HG03457 (cell line): Measurements from ENCODE around the gene C20orf202.

ENCODE experiments used
- ATAC-seq: cut with Tn5 transposase; IDR thresholded peaks from one replicate; pipeline ENCODE4 v1.9.1; 2021; ENCODE audit warnings: moderate number of reproducible peaks; ENCODE audit not compliant: unreplicated experiment

C20orf202 gene

DNA sequence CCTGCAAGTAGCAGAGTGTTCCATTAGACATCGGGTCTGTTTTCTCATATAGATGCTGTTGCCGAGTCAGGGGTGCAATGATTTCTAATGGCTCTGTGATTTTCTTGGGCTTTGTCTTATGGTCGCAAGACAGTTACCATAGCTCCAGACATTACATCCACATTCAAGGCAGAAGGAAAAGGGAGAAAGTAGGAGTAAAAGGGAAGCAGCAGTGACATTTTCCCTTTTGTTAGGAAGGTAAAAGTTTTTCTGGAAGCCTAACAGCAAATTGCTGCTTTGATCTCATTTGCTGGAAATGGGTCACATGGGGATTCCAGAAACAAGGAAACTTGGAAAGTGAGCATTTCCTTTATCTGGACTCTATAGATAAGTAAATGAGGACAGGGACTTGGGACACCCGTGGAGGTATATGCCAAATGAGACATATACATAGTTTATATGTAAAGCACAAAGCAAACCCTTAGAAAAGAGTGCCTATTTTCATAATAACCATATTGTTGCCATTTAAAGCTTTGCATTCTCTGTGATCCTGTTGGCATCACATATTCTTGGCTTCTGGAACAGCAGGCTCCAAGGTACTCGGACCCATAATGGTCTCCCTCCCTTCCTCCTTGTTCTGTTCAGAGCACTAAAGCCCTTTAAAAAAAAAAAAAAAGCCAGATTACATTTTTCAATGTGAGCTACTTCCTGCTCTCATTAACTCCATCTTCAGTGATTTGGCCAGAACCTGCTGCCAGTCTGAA, at the start of gene C20orf202:
Gene C20orf202 (plus strand): TSS at position 693 of the 743 bp plus-strand sequence. CDS start 132 bp downstream, outside the sequence.
- ATAC-seq = no peak

GRCh38 chr20:1154226-1154625, 49.0 kb upstream of the C20orf202 start:
- no peak for ATAC-seq

DNA sequence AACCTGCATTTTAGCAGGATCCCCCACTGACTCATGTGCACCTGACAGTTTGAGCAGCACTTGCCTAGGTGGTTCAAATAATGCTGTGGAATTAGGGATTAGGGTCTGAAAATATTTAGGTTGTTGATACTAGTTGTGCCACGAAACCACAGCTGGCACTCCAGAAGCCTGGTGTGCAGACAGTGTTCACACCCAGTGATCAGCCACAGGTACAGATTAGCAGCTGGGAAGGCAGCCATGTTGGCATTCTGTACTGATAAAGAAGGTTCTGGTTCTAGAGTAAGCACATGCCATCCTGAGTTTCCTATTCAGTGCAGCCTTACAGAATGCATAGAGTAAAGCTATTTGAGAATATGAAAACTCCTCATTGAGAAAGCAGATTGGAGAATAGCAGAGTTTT, 48.6 kb upstream of the C20orf202 start:
- no peak for ATAC-seq

DNA sequence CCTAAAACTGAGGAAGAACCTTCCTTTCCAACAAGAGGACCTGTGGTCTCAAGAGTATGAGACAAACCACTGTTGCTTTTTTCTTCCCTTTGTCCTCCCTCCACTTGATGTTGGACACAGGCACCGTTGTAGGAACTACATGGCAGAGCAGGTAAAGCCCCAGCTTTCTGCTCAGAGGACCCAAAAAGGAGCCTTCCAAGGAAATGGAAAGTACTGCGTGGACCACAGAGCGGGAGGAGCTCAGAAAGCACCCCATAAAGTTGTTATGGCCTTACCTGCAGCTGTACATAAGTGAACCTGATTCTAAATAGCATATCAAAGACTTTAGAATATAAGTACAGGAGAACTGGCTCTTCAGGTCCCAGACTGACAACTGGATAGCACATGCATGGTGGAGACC, 47.9 kb upstream of the C20orf202 start:
- ATAC-seq = no peak

DNA sequence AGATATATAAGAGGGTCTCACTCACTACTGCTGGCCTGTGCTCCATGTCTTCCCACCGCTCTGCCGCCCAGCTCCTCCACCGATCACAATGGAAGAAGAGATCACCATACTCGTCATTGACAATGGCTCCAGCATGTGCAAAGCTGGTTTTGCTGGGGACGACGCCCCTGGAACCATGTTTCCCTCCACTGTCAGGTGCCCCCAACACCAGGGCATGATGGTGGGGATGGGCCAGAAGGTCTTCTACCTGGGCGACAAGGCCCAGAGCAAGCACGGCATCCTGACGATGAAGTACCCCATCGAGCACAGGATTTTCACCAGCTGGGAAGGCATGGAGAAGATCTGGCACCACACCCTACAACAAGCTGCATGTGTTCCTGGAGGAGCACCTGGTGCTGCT, 42.8 kb upstream of the C20orf202 start:
- ATAC-seq = no peak

GRCh38 chr20:1160991-1161390, 42.3 kb upstream of the C20orf202 start:
- ATAC-seq = no peak

DNA sequence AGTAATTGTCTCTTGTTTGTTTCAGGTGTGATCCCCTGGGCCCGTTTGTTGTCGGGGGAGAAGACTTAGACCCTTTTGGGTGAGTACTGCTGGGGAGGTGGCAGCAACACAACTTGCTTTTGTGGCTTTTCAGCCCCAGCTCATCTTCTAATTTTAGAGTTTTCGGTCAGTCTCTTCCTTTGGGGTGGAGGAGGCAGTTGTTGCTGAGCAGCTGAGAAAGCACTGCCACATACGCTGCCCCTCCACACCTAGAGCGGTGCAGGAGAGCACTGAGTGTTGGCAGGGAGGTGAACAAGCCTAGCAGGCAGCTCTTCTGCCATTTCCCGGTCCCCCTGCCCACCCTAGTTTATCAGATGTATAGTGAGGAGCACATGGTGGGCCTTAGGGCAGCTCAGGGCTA, 40.1 kb upstream of the C20orf202 start:
- ATAC-seq = no peak

DNA sequence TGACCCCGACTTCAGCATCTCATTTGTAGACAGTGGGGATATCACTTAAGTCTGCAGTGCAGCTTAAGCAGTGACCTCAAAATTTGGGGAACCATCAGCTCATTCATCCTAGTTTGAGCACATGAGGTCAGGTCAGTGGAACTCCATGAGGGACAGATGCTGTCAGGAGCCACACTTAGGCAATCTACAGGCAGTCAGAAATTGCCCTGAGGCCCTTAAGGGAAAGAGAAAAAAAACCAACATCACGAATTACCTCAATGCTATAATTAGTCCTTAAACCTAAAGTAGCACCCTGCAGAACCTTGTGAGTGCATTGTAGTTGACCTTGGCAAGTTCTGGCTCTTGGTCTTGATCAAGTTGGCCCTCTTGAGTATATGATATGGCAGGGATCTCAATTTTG, 39.6 kb upstream of the C20orf202 start:
- ATAC-seq = no peak

- no peak for ATAC-seq
Measured at GRCh38 chr20:1164871-1165270, 38.4 kb upstream of the C20orf202 start.

- no peak for ATAC-seq
Measured at GRCh38 chr20:1165521-1165920, 37.7 kb upstream of the C20orf202 start.

GRCh38 chr20:1165941-1166340, 37.3 kb upstream of the C20orf202 start:
- no peak for ATAC-seq

- ATAC-seq = no peak
Measured at GRCh38 chr20:1166948-1167720, 36.1 kb upstream of the C20orf202 start.

GRCh38 chr20:1169224-1169623, 34.0 kb upstream of the C20orf202 start:
- ATAC-seq = no peak

DNA sequence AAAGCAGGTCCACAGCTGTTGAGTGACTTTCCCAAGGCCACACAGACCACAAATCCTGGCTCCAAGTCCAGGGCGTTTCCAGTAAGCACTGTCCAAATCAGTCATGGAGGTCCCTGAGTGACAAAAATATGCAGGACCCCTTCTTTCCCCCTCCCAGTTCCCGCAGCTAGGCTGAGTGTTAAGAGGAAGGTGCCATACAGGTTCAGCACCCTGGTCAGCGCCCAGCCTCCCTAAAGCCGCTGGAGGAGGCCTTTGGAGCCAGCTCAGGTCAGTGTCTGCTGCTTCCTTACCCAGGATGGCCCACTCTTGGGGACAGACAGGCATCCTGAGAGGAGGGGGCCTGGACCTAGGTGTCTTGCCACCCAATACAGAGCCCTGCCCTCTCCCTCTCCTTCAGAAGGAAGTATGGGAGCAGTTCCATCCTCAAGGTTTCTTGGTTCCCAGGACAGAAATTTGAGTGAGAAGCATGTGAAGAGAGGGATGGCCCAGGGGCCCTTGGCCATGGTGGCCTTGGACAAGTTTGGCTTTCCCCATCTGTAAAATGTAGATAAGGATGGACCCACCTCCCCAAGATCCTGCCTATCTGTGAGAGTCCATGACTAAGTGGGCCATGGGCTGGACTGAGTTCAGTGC, 31.7 kb upstream of the C20orf202 start:
- no peak for ATAC-seq

GRCh38 chr20:1173698-1174097, 29.6 kb upstream of the C20orf202 start:
- ATAC-seq = no peak

GRCh38 chr20:1174787-1175186, 28.5 kb upstream of the C20orf202 start:
- no peak for ATAC-seq

GRCh38 chr20:1177680-1178079, 25.6 kb upstream of the C20orf202 start:
- ATAC-seq = no peak

DNA sequence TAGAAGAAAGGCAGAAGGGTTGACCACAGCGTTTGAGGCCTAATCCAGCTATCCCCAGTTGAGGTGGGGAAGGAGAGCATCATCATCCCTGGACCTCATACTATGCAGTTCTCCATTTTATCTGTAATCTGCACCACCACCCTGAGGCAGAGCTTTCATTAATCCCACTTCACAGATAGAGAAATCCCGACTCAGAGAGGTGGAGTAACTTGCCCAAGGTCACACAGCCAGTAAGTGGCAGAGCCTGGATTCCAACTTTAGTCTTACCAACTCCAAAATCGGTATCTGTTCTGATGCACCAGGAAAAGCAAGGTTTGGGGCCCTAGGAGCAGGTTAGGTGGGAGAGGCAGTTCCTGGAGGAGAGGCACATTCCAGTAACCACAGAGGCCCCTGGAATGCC, 25.2 kb upstream of the C20orf202 start:
- ATAC-seq = no peak

GRCh38 chr20:1178623-1179022, 24.6 kb upstream of the C20orf202 start:
- no peak for ATAC-seq

DNA sequence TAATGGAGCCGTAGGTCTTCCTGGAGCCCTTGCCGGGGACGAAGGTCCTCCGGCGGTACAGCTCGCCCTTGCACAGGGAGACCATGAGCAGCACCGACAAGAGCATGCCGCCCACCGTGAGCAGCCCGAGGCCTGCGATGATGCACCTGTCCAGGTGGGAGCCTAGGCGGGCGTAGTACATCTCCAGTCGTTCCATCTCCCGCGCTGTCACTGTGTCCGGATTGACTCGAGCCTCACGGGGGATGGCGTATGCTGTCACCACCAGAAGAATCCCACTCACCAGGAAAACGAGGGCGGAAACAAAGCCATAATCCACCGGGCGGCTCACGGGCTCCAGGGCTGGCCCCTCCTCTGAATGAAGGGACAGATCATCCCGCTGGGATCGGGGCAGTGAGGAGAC, 22.3 kb upstream of the C20orf202 start:
- no peak for ATAC-seq

DNA sequence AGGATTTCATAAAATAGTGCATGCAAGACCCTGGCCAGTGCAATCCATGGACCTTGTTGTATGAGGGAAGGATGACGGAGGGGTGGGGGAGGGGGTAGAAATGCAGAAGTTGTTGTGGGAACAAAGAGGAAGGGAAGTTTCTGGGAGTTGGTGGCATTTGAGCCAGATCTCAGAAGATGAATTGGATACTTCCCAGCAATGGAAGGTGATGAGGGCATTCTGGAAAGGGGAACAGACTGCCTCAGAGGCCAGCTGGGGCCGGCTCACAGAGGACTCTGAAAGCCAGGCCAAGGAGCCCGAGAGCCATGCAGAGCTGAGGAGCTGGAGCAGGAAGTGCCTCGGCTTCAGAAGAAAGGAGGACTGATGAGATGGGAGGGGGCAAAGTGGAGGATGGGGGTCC, 21.1 kb upstream of the C20orf202 start:
- ATAC-seq = no peak

- no peak for ATAC-seq
Measured at GRCh38 chr20:1183153-1183552, 20.1 kb upstream of the C20orf202 start.
